Esophagus muscularis mucosa (tissue), 4 donors: ENCODE results near the gene WDR70. TPM values are rescaled to one million over a fixed set of nuclear protein-coding genes. Genes with fewer than 3 reads are reported as not detected.

ENCODE experiments used
- DNase-seq: peaks from one replicate; pipeline ENCODE4 v3.0.0-alpha.2; 2017; ENCODE audit errors: extremely low spot score
- H3K27ac ChIP-seq, 4 donors: fragments of 200-600 bp; sonication (generic); replicated peaks in 1 of 4; 1 replicate in 3 of 4; 2 replicates in 1 of 4; pipeline ENCODE4 v1.5.1; 2016 to 2019; ENCODE audit warnings: mild to moderate bottlenecking in 1 of 4
- H3K27me3 ChIP-seq, 4 donors: fragments of 200-600 bp; sonication (generic); one replicate each; pipeline versions ENCODE4 v1.5.1 to v1.6.0; 2016 to 2019
- H3K36me3 ChIP-seq, 4 donors: fragments of 200-600 bp; sonication (generic); one replicate each; pipeline ENCODE4 v1.5.1; 2016 to 2019
- H3K4me1 ChIP-seq, 4 donors: fragments of 200-600 bp; sonication (generic); one replicate each; pipeline ENCODE4 v1.5.1; 2016 to 2019
- H3K4me3 ChIP-seq, 4 donors: fragments of 200-600 bp; sonication (generic); 1 replicate in 2 of 4; 2 replicates in 2 of 4; pipeline ENCODE4 v1.5.1; 2016 to 2019; ENCODE audit warnings: mild to moderate bottlenecking in 4 of 4, moderate library complexity in 1 of 4
- H3K9me3 ChIP-seq, 4 donors: fragments of 200-600 bp; sonication (generic); 1 replicate in 3 of 4; 2 replicates in 1 of 4; pipeline ENCODE4 v1.5.1; 2016 to 2019
- EP300 ChIP-seq: sonication (generic); formaldehyde crosslinking; IDR thresholded peaks from one replicate; pipeline ENCODE4 v1.6.1; 2017; ENCODE audit warnings: antibody characterized with exemption
- POLR2A ChIP-seq: fragments of 450-650 bp; IDR thresholded peaks from one replicate; pipeline ENCODE4 v1.6.1; 2017; ENCODE audit warnings: antibody characterized with exemption, moderate library complexity, mild to moderate bottlenecking, low read depth
- POLR2AphosphoS5 ChIP-seq, 2 donors: sonication (generic); formaldehyde crosslinking; IDR thresholded peaks; one replicate each; pipeline ENCODE4 v1.6.1; 2017; ENCODE audit warnings: antibody characterized with exemption in 2 of 2
- whole genome bisulfite sequencing: methylation state at CpG from one replicate; pipeline ENCODE4 v1.1.5; 2018; 5-methylcytosine and 5-hydroxymethylcytosine counted together
- intact Hi-C: fragments of 100-400 bp; cut with DNase I; formaldehyde crosslinking; loops from one replicate; pipeline ENCODE4 v1.15.1; 2023
- total RNA-seq, 4 donors: library from RNA; depleted of rRNA; stranded (reverse); fragments of >200 nt; gene quantifications; one replicate each; pipeline versions ENCODE4 v1.1.0 to v1.2.1, GENCODE V29; 2016
- TF ChIP-seq, protein P1 (sequence below), 3 experiments: fragments of 200-600 bp in 2 of 3; fragments of 450-650 bp in 1 of 3; sonication (generic) in 2 of 3; IDR thresholded peaks; one replicate each; pipeline ENCODE4 v1.5.1; 2017 to 2019; ENCODE audit warnings: antibody characterized with exemption in 3 of 3, mild to moderate bottlenecking in 2 of 3, moderate library complexity in 1 of 3

Gene WDR70
- total RNA-seq, 4 donors from 2014 or later, result 15.6 to 24.1 (median 19.6) TPM

DNA sequence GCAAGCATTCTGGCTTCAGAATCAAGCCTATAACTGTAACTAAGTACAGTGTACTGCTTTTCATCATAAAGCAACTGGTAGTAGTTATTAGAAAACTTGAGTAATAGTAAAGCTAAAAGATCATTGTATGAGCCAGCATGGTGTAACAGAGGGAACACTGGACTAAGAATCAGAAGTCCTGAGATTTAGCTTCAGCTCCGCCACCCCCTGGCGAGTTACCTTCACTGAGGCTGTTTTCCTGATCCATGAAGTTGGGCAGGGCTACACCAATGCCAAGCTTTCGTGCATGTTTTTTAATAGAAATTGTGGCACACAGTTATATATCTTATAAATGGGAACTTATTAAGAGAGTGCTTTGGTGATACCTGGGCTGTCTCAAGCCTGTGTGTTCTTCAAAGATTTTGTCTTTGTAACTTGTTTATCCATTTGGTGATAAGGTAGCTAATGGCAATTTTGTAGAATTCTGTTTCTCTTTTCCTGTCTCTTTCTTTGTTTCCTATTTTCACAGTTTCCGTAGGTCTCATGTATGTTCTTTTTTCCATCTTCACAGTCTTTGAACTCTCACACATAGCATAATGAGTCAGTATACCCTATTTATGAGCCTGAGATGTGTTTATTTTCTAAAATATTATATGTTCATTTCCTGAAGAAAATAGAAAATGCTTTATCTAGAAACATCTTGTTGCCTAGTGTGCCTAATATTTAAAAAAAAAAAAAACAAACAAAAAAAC lies 358.4 kb downstream of the WDR70 start:
- H3K36me3 ChIP-seq, result peaks cover 0 to 4% (median 0%) of the 10 kb centered on the region in 4 donors
- H3K4me3 ChIP-seq, result no peak overlapping the region
- DNase-seq, result no peak
- H3K27ac ChIP-seq, result no peak overlapping the region
- TF ChIP-seq POLR2AphosphoS5 (IDR thresholded peaks at IDR 0.05) (no peak), EP300 (no peak), POLR2A (no peak)
- TF ChIP-seq, protein P1, sequence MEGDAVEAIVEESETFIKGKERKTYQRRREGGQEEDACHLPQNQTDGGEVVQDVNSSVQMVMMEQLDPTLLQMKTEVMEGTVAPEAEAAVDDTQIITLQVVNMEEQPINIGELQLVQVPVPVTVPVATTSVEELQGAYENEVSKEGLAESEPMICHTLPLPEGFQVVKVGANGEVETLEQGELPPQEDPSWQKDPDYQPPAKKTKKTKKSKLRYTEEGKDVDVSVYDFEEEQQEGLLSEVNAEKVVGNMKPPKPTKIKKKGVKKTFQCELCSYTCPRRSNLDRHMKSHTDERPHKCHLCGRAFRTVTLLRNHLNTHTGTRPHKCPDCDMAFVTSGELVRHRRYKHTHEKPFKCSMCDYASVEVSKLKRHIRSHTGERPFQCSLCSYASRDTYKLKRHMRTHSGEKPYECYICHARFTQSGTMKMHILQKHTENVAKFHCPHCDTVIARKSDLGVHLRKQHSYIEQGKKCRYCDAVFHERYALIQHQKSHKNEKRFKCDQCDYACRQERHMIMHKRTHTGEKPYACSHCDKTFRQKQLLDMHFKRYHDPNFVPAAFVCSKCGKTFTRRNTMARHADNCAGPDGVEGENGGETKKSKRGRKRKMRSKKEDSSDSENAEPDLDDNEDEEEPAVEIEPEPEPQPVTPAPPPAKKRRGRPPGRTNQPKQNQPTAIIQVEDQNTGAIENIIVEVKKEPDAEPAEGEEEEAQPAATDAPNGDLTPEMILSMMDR (IDR thresholded peaks at IDR 0.05), result no peak
- intact Hi-C loops, result no loop called here
- H3K4me1 ChIP-seq, result peaks cover 0 to 30% (median 11%) of the 10 kb centered on the region in 4 donors
- H3K27me3 ChIP-seq, result no peaks in the 10 kb centered on the region
- H3K9me3 ChIP-seq, result no peaks in the 10 kb centered on the region
- 93% methylated on average over 4 of the region's 4 CpGs for WGBS

DNA sequence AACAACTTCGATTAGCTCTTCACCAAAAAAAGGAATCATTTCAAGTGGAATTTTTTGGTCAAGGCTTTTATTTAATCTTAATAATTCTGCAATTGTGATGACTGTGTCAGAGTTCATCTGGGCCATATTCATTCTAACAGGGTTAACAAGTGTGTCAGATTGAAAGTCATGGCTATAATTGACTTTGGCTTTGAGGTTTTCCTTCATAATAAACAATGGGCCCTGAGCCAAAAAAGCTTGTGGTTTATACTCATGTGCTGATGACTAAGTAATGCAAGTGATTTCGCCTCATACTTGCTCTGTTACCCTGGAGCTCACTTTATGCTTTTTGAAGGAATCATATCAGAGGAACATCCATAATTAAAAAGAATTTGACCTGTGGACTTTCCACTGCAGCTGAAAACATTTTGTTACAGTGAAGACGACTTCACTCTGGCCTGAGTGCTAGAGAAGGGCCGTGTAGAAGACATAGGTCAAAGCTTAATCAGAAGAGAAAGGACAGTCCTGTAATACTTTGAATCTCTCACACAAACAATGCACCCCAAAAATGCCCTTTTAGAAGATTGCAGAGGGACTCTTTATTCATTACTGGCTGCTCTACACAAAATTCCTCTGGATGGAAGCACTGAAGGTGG lies 359.1 kb downstream of the WDR70 start:
- DNase-seq, result no peak
- Histone ChIP-seq H3K27me3 (no peaks in the 10 kb centered on the region), H3K4me1 (peaks cover 0 to 30% (median 11%) of the 10 kb centered on the region in 4 donors), H3K27ac (peak overlapping the region in 1 of 4 donors; percentile 7), H3K4me3 (no peak overlapping the region), H3K9me3 (no peaks in the 10 kb centered on the region), H3K36me3 (peaks cover 0 to 7% (median 1%) of the 10 kb centered on the region in 4 donors)
- intact Hi-C loops, result no loop called here
- TF ChIP-seq POLR2AphosphoS5 (IDR thresholded peaks at IDR 0.05), result no peak
- TF ChIP-seq, protein P1 (IDR thresholded peaks at IDR 0.05), result no peak
- no peak for TF ChIP-seq EP300
- TF ChIP-seq POLR2A, result no peak
- 66% methylated on average over 4 of the region's 4 CpGs for WGBS

DNA sequence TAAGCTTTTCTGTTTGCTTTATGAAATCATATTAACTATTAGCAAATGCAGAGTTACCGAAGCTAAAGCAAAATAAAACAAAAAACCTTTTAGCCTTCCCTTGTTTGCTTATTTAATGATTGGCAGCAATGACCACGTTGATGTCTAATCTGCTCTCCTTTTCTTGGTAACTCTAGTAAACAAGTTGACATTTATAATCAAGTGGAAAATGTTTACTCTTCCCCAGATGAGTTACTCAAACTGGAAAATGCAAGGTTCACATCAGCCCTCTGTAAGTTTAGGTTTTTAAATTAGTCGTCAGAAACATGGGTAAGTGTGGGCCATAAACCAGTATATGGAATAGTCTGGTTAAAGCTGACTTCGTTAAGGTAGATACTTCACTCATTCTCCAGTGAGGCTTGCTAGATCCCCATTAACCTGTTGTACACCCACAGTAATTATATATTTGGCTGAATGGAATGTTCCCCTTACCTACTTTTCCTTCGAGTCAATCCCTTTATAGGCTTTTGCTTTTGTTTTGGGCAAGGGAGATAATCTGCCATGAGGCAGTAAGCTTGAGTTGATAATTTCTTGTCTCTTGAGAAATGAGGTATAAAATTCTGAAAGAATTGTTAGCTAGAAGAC lies 359.9 kb downstream of the WDR70 start:
- no peak for DNase-seq
- Histone ChIP-seq H3K9me3 (no peaks in the 10 kb centered on the region), H3K27me3 (no peaks in the 10 kb centered on the region), H3K4me3 (no peak overlapping the region), H3K4me1 (peaks cover 0 to 30% (median 11%) of the 10 kb centered on the region in 4 donors), H3K36me3 (peaks cover 0 to 15% (median 4%) of the 10 kb centered on the region in 4 donors), H3K27ac (peak overlapping the region in 2 of 4 donors; percentile 7 to 37)
- intact Hi-C loops, result no loop called here
- TF ChIP-seq POLR2A (no peak), EP300 (no peak), POLR2AphosphoS5 (IDR thresholded peaks at IDR 0.05) (no peak)
- TF ChIP-seq, protein P1 (IDR thresholded peaks at IDR 0.05), result no peak
- 91% methylated on average over 5 of the region's 5 CpGs for WGBS

DNA sequence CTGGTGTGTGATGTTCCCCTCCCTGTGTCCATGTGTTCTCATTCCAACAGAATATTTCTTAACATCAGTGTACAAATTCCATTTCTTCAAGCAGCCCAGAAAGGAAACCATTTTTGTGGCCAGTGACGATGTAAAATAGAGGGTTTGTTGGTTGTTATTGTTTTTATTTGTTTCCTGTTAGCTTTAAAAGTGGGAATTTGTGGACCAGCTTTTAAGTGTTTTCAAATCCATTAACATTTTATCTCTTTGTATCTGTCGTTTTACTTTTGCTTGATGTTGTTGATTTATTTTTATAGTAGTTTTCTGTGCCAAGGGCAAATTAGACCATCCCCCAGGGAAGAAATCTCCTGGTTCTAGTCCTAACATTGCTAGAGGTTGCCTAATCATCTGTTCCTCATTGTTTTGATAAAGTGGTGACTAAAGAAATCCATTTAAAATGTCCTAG lies 360.7 kb downstream of the WDR70 start:
- Histone ChIP-seq H3K27me3 (no peaks in the 10 kb centered on the region), H3K4me3 (no peak overlapping the region), H3K27ac (peak overlapping the region; percentile 0 to 37 (median 12)), H3K9me3 (no peaks in the 10 kb centered on the region), H3K36me3 (peaks cover 0 to 19% (median 4%) of the 10 kb centered on the region in 4 donors), H3K4me1 (peaks cover 0 to 30% (median 11%) of the 10 kb centered on the region in 4 donors)
- no peak for DNase-seq
- TF ChIP-seq, protein P1 (IDR thresholded peaks at IDR 0.05), result no peak
- no peak for TF ChIP-seq EP300
- no peak for TF ChIP-seq POLR2AphosphoS5 (IDR thresholded peaks at IDR 0.05)
- no peak for TF ChIP-seq POLR2A
- WGBS, result 57% methylated on average over 2 of the region's 2 CpGs
- intact Hi-C loops, result no loop called here
